Stimulated activated CD4-positive, alpha-beta T cell treated with anti-CD3 and anti-CD28 coated beads, Interleukin-1b, Interleukin-23, amount 100 ng/mL, for 4 hours (primary cell): Measurements from ENCODE around the gene ABR.
"Not testable (repeated sequence)": the region's sequence is repeated elsewhere in the genome, so short reads cannot be mapped to it uniquely, and the experiment has no call there.

Experiments
- DNase-seq, 2 donors: peaks; one replicate each; pipeline ENCODE4 v3.0.0-alpha.2; 2020; ENCODE audit warnings: low read depth in 2 of 2

Gene ABR

DNA sequence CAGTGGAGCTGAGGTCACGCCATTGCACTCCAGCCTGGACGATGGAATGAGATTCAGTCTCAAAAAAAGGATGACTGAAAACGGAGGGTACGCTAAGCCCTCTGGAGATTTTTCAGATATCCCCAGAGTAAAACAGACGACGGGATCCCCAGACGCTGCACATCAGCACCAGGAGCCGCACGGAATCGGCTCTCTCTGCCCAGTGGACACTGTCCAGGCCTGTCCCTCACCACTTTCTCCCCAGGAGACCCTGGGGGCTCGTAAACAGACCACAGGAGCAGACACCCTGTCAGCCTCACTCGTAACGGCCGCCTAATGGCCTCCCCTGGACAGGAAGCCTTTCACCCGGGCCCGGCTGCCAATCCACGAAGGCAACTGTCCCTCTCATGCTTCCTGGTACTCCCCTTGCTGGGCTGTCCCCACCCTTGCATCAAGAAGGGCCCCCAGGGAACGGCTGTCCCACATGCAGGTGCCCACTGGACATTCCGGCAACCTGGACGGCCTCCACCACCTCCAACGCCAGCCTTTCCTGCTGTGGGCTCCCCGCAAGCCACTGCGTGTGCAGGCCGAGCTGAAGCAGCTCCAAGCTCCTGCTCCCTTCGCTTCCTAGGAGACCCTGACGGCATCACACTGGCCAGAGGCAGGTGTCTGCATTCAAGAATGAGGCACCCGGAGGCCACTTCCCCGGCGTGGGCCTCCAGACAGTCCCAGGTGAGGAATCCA is 108.5 kb downstream of the ABR start:
- no peak for DNase-seq

- no peak for DNase-seq
Measured at GRCh38 chr17:1070411-1070810, 109.4 kb downstream of the ABR start.

- no peak for DNase-seq
Measured at GRCh38 chr17:1069847-1070246, 109.9 kb downstream of the ABR start.

GRCh38 chr17:1068356-1068755 is 111.4 kb downstream of the ABR start:
- no peak for DNase-seq

DNA sequence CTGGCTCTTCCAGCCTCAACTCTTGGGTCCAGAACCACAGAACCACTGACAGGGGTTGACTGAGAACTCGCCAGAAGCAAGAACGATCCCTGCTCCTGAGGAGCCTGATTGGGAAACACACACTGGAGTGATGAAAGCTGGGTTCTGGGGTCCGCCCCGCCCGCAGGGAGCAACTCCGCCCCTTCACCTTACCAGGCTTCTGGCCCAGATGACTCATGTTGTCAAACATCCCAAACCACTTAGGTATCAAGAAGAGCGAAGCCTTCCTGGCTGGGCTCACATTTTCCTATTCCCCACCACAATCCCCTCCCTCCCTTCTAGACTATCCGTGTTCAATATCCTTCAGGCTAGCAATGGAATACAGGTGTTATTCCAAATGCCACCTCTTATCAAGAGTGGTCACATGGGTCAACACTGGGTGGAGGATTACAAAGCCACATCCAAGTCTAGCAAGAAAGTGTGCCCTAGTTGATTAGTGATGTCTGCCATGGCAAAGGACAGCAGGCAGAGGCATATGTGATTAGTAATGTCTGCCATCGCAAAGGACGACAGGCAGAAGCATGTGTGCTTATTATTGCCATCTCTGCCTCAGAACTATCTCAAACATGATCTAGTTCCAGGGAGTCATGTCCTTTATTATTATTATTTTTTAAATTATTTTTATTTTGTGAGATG is 112.4 kb downstream of the ABR start:
- no peak for DNase-seq

DNA sequence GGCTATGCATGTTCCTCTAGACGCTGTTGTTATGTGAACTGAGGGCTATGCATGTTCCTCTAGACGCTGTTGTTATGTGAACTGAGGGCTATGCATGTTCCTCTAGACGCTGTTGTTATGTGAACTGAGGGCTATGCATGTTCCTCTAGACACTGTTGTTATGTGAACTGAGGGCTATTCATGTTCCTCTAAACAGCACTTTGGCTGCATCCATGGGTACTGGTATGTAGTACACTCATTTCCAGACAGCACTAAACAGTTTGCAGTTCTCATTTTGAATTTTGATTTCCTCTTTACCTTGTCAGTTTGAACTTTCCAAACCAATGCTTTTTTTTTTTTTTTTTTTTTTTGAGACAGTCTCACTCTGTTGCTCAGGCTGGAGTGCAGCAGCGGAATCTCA is 114.4 kb downstream of the ABR start:
- not testable (repeated sequence) for DNase-seq

DNA sequence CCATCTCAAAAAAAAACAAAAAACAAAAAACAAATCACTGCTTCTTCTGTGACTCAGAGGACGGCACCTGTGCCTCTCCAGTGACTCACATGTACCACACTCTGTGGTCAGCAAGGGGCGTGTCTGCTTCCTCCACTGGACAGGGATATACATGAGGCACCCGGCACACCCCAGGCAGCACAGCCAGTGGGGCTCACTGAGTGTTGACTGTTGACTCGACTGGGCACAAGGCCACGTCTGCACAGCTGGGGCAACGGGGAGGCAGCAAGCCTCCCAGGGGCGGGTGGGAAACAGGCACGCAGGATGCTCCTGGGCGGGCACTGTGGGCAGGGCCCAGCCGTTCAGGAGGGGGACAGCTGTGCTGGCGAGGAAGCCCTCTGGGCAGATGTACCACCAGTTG is 118.8 kb downstream of the ABR start:
- DNase-seq = no peak

GRCh38 chr17:1059131-1059795 is 120.5 kb downstream of the ABR start:
- DNase-seq = no peak

- DNase-seq = peak; percentile 18 to 44
Measured at GRCh38 chr17:1058423-1059130, 121.2 kb downstream of the ABR start.

DNA sequence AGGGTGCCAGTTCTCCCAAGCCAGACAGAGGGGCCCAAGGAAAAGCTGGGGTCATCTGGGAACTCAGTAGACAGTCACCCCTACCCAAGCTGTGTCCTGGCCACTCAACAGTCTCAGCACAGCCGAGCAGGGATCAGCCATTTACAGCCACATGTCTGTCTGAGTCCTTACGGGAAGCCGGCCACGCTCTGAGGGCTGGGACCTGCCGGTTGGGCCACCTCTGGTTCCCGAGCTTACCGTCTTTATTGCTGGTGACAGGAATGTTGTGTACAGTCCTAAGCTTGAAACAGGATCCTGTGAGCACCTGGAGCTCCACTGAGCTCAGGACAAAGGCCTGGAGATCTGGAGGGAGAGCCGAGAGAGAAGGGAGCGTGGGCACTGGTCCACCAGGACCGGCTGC is 123.0 kb downstream of the ABR start:
- no peak for DNase-seq

- peak; percentile 15 to 29 for DNase-seq
Measured at GRCh38 chr17:1055751-1056645, 123.8 kb downstream of the ABR start.

- no peak for DNase-seq
Measured at GRCh38 chr17:1055231-1055630, 124.5 kb downstream of the ABR start.

DNA sequence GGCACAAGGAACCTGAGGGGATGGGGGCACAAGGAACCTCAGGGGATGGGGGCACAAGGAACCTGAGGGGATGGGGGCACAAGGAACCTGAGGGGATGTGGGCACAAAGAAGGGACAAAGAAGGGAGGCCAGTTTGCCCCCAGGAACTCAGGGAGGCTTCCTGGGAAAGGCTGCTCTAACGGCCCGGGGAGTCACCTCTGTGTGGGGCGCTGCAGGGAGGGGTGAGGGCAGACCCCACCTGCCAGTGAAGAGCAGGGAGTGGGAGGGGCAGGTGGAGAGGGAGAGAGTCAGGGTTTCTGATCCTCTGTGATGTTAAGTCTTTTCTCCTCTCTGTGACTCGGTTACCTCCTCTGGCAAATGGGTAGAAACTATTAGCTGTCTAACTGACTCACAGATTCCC is 125.1 kb downstream of the ABR start:
- no peak for DNase-seq

DNA sequence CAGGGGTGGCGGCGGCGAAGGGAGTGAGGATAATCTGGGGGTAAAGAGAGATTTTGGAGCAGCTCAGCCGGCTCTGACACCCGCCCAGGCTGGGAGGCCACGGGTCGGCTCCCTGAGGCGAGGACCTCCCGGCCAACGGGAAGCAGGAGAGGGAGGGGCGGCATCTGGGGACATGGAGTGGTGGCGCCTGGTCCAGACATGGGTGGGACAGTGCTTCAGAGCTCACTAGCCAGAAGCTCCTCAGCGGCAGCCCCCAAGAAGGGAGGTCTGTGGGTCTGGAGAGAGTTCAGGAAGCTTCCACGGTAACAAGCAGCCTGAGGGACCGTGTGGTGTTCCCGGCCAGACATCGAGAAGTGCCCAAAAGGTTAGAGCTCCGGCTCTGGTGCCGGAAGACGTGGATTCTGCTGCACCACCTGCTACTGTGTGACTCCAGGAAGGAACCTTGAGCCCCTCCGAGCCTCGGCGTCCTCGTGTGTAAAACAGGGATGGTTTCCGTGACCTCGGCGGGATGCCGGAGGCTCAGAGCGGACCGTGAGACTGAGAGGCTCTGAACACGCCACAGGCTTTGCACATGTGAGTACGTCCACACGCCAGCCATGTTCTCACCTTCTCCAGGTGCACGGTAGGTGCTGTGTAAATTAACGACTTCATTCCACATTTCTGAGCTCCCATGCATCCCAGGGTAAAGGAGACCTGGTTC is 126.0 kb downstream of the ABR start:
- DNase-seq = no peak

DNA sequence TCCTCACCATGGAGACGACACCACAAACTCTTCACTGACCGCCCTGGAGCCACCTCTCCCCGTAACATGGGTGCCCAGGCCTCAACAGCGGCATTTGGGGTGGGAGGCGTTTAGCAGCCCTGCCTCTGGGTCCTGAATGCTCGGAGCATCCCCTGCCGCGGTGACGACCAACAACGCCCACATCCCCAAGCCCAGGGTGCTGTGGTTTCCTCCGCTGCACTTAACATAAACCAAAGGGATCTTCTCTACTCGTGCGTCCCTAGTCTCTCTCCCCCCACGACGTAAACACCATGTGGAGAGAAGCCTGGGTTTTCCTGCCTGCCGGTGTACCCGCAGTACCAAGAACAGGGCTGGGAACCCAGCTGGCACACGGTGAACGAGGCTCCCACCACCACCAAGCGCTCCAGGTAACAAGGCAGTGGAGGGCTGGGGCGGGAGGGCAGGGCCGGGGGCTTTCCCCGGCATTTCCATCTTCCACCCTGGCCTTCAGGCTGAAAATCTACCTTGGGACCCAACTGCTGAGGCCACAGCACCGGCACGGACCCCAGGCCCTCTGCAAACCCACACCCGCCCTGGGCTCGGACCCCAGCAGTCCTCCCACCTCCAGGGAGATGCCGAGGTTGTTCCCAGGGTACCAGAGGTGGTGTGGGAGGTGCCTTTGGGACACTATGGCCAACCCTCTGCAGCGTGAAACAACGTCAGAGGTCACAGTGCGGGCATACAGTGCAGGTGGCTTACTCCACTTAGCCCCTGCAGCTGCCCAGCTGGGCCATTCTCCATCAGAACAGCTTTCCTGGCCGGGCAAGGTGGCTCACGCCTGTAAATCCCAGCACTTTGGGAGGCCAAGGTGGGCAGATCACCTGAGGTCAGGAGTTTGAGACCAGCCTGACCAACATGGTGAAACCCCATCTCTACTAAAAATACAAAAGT is 128.5 kb downstream of the ABR start:
- no peak for DNase-seq

DNA sequence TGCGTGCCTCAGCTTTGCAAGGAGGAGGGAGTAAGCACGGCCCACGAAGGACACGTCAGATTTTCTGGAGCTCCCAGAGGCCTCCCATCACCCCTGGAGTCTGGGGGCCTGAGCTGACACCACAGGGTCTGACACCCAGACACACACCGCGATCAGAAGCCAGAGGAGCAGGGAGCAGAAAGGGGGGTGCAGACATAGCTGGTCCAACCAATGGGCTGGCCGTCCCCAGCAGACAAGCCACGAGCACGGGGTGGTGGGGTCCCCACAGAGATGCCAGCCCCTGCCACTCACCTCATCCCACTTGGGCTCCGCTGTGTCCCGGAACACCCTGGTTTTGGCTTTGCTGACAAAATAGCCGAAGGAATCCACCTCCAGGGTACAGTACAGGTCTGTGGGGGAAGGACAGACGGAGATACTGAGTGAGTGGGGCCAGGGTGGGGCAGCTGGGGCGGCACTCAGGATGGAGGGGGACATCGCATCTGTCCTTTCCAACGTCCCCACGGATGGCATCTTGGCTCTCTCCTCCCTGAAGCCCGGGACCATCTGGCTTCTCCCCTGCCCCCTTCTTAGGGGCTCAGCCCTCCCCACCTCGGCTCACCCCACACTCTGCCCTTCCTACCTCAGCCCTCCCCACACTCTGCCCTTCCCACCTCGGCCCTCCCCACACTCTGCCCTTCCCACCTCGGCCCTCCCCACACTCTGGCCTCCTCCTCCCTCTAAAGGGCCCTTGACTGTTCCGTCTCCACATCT is 129.4 kb downstream of the ABR start:
- DNase-seq = no peak

DNA sequence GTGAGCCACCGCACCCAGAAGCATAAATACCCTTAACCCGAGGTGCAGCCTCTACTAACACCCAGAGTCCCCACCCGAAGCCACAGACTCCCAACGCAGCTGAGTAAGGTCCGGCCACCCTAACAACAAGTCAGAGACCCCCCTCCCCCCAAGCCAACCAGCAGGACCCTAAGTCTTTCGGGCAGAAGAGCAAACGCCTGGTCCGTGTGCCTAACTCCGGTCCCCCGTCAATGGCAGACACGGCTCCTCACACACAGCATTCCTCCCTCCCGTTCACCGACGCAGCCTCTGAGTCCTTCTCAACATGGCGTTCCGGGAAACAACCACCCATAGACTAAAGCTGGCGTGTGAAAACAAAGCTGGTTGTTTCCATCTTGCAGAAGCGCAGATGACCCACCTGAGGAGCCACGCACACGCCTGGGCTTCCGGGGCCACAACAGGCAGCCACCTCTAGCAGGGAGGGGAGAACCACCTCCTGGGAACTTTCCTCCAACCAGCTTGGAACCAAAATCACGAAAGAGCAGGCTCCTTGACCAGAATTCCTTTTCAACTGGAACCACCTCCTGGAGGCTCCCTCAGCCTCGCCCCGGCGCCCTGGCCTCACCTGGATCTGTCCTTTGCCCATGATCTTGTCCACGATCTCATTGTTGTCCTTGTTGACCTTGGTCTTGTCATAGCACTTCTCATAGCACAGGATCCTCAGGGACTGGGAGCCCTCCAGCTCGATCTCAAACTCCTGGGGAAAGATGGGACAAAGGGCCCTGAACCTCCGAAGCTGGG is 130.1 kb downstream of the ABR start:
- DNase-seq = no peak

- not testable (repeated sequence) for DNase-seq
Measured at GRCh38 chr17:1048516-1049115, 131.2 kb downstream of the ABR start.
